H1 (cell line): ENCODE measurements around the gene ZSCAN1. TPM values are rescaled to one million over a fixed set of nuclear protein-coding genes. Genes with fewer than 3 reads are reported as not detected.

Experiments
- CTCF ChIA-PET: fragments of 300-600 bp; sonication (Branson Sonifier 250); formaldehyde crosslinking; loops from one replicate; lab custom pipeline; 2021; ENCODE audit not compliant: partially characterized antibody; lab: Charles Lee
- POLR2A ChIA-PET: fragments of 300-600 bp; sonication (Branson Sonifier 250); formaldehyde crosslinking; loops from one replicate; lab custom pipeline; 2021; ENCODE audit warnings: inconsistent platforms; ENCODE audit not compliant: partially characterized antibody; lab: Charles Lee
- DNase-seq, 2 experiments: peaks; one replicate each; pipeline versions ENCODE4 v3.0.0 to v3.0.0-alpha.2; 2010 to 2022; ENCODE audit warnings: low spot score in 2 of 2, low read depth in 1 of 2, mixed read lengths in 1 of 2
- FAIRE-seq: peaks from 2 replicates; lab custom pipeline; 2011; peaks lifted over from hg19 to GRCh38; lab: Jason Lieb, UNC
- H2AFZ ChIP-seq: 2 replicates; pipeline ENCODE4 v1.8.1; 2012; ENCODE audit warnings: low read length, inconsistent platforms
- H2AK5ac ChIP-seq: 2 replicates; pipeline ENCODE4 v1.6.1; 2013; ENCODE audit warnings: low read depth, low read length
- H2BK120ac ChIP-seq: replicated peaks from 2 replicates; pipeline ENCODE3; 2013; ENCODE audit warnings: low read depth, low read length, inconsistent platforms
- H2BK12ac ChIP-seq: 2 replicates; pipeline ENCODE4 v1.6.1; 2013; ENCODE audit warnings: low read depth, low read length
- H2BK15ac ChIP-seq: 2 replicates; pipeline ENCODE4 v1.6.1; 2013; ENCODE audit warnings: low read length
- H2BK20ac ChIP-seq: 2 replicates; pipeline ENCODE4 v1.6.1; 2013; ENCODE audit warnings: low read length
- H2BK5ac ChIP-seq: 2 replicates; pipeline ENCODE4 v1.6.1; 2013; ENCODE audit warnings: low read depth, low read length
- H3K14ac ChIP-seq: 2 replicates; pipeline ENCODE4 v1.6.1; 2013; ENCODE audit warnings: inconsistent platforms; ENCODE audit not compliant: insufficient read length
- H3K18ac ChIP-seq: 2 replicates; pipeline ENCODE4 v1.6.1; 2013; ENCODE audit warnings: low read length; ENCODE audit errors: extremely low read depth
- H3K23ac ChIP-seq: 2 replicates; pipeline ENCODE4 v1.6.1; 2013; ENCODE audit warnings: inconsistent platforms; ENCODE audit not compliant: insufficient read length
- H3K23me2 ChIP-seq: 2 replicates; pipeline ENCODE4 v1.6.1; 2013; ENCODE audit warnings: low read depth, low read length
- H3K27ac ChIP-seq: 2 replicates; pipeline ENCODE4 v1.6.1; 2011; ENCODE audit warnings: low read depth, low read length, inconsistent platforms
- H3K27me3 ChIP-seq, 4 experiments: replicated peaks in 1 of 4; 1 replicate in 1 of 4; 2 replicates in 3 of 4; pipeline versions ENCODE4 v1.6.1 to v1.8.1; 2011 to 2013; ENCODE audit warnings: low read length in 3 of 4, mild to moderate bottlenecking in 3 of 4, inconsistent platforms in 2 of 4, mixed read lengths in 2 of 4, moderate library complexity in 1 of 4; ENCODE audit not compliant: control insufficient read depth in 3 of 4, insufficient read depth in 3 of 4; ENCODE audit errors: extremely low read depth in 1 of 4
- H3K36me3 ChIP-seq, 4 experiments: 2 replicates each; pipeline versions ENCODE4 v1.6.1 to v1.8.1; 2011 to 2013; ENCODE audit warnings: mild to moderate bottlenecking in 4 of 4, low read length in 3 of 4, moderate library complexity in 2 of 4, control low read depth in 1 of 4, inconsistent platforms in 1 of 4; ENCODE audit not compliant: insufficient read depth in 4 of 4, control insufficient read depth in 2 of 4
- H3K4ac ChIP-seq: replicated peaks from 2 replicates; pipeline ENCODE3; 2013; ENCODE audit warnings: low read length, low read depth, mixed read lengths, inconsistent platforms; ENCODE audit not compliant: insufficient read length
- H3K4me1 ChIP-seq, 4 experiments: replicated peaks in 1 of 4; 1 replicate in 1 of 4; 2 replicates in 3 of 4; pipeline versions ENCODE4 v1.6.1 to v1.8.1; 2011 to 2013; ENCODE audit warnings: low read length in 3 of 4, inconsistent platforms in 2 of 4, mixed read lengths in 1 of 4; ENCODE audit not compliant: insufficient read depth in 4 of 4, control insufficient read depth in 3 of 4
- H3K4me2 ChIP-seq, 2 experiments: 2 replicates each; pipeline versions ENCODE4 v1.6.1 to v1.8.1; 2011 to 2013; ENCODE audit warnings: low read depth in 2 of 2, low read length in 2 of 2, control low read depth in 1 of 2, inconsistent platforms in 1 of 2, mild to moderate bottlenecking in 1 of 2; ENCODE audit not compliant: insufficient read depth in 1 of 2
- H3K4me3 ChIP-seq, 4 experiments: fragments of 200-600, 300-600 bp in 1 of 4; sonication (generic), shearing (Covaris generic), sonication (Bioruptor Twin) in 1 of 4; 2 replicates each; pipeline versions ENCODE4 v1.5.1 to v1.8.1; 2011 to 2016; ENCODE audit warnings: low read length in 4 of 4, low read depth in 3 of 4, control low read depth in 2 of 4, inconsistent platforms in 2 of 4, mild to moderate bottlenecking in 2 of 4, mixed read lengths in 1 of 4, moderate library complexity in 1 of 4; ENCODE audit not compliant: insufficient read depth in 2 of 4; ENCODE audit errors: extremely low read depth in 1 of 4
- H3K56ac ChIP-seq: replicated peaks from 2 replicates; pipeline ENCODE3; 2013; ENCODE audit warnings: low read depth, mild to moderate bottlenecking, mixed read lengths, low read length, inconsistent platforms; ENCODE audit not compliant: insufficient read length
- H3K79me1 ChIP-seq: 2 replicates; pipeline ENCODE4 v1.6.1; 2013; ENCODE audit warnings: low read depth, low read length, control low read depth
- H3K79me2 ChIP-seq, 2 experiments: 2 replicates each; pipeline versions ENCODE4 v1.6.1 to v1.8.1; 2012 to 2013; ENCODE audit warnings: low read length in 2 of 2, mild to moderate bottlenecking in 2 of 2, inconsistent platforms in 1 of 2; ENCODE audit not compliant: insufficient read depth in 2 of 2, control insufficient read depth in 1 of 2
- H3K9ac ChIP-seq, 4 experiments: replicated peaks in 1 of 4; 1 replicate in 1 of 4; 2 replicates in 3 of 4; pipeline versions ENCODE4 v1.6.1 to v1.8.1; 2011 to 2013; ENCODE audit warnings: low read depth in 3 of 4, low read length in 3 of 4, control low read depth in 2 of 4, mild to moderate bottlenecking in 2 of 4, moderate library complexity in 2 of 4, inconsistent platforms in 1 of 4; ENCODE audit errors: extremely low read depth in 1 of 4
- H3K9me3 ChIP-seq, 2 experiments: 2 replicates each; pipeline versions ENCODE4 v1.6.1 to v1.8.1; 2012 to 2013; ENCODE audit warnings: mild to moderate bottlenecking in 2 of 2, moderate library complexity in 2 of 2, control low read depth in 1 of 2, inconsistent platforms in 1 of 2, low read depth in 1 of 2, low read length in 1 of 2, mixed read lengths in 1 of 2; ENCODE audit not compliant: insufficient read depth in 2 of 2
- H4K20me1 ChIP-seq, 2 experiments: replicated peaks in 1 of 2; 2 replicates each; pipeline versions ENCODE3 to v1.8.1; 2011 to 2013; ENCODE audit warnings: inconsistent platforms in 2 of 2, low read length in 2 of 2, mild to moderate bottlenecking in 1 of 2; ENCODE audit not compliant: insufficient read depth in 2 of 2, control insufficient read depth in 1 of 2
- H4K5ac ChIP-seq: 2 replicates; pipeline ENCODE4 v1.6.1; 2013; ENCODE audit warnings: low read length, low read depth, mixed read lengths, inconsistent platforms; ENCODE audit not compliant: insufficient read length
- H4K8ac ChIP-seq: 2 replicates; pipeline ENCODE4 v1.8.0; 2013; ENCODE audit warnings: mild to moderate bottlenecking, moderate library complexity, low read length, inconsistent platforms; ENCODE audit not compliant: insufficient read depth; ENCODE audit errors: extremely low read depth
- H4K91ac ChIP-seq: replicated peaks from 2 replicates; pipeline ENCODE3; 2013; ENCODE audit warnings: low read length, mixed read lengths, inconsistent platforms; ENCODE audit not compliant: insufficient read length
- GTF2F1 ChIP-seq: IDR thresholded peaks from 2 replicates; pipeline ENCODE4 v1.6.1; 2012; ENCODE audit warnings: low read depth, low read length, improper control_type of control experiment, borderline replicate concordance
- HDAC2 ChIP-seq, 2 experiments: fragments of 300-600 bp in 1 of 2; sonication (generic) in 1 of 2; IDR thresholded peaks; 2 replicates each; pipeline ENCODE4 v1.6.1; 2011 to 2012; ENCODE audit warnings: low read depth in 2 of 2, low read length in 2 of 2, mild to moderate bottlenecking in 2 of 2, moderate library complexity in 2 of 2, borderline replicate concordance in 1 of 2, inconsistent platforms in 1 of 2
- KDM1A ChIP-seq: fragments of 200-600, 300-600 bp; sonication (generic); IDR thresholded peaks from 2 replicates; pipeline ENCODE4 v1.7.1; 2016; ENCODE audit warnings: mild to moderate bottlenecking, low read length, borderline replicate concordance
- NANOG ChIP-seq: IDR thresholded peaks from 2 replicates; pipeline ENCODE4 v1.6.1; 2011; ENCODE audit warnings: low read length, low read depth, mild to moderate bottlenecking, inconsistent platforms; ENCODE audit not compliant: insufficient read depth, poor library complexity, severe bottlenecking
- PHF8 ChIP-seq: fragments of 200-600 bp; sonication (generic); conservative IDR thresholded peaks from 2 replicates; pipeline ENCODE4 v1.7.1; 2012; ENCODE audit warnings: low read depth, mild to moderate bottlenecking, inconsistent platforms, low read length, moderate library complexity
- POLR2A ChIP-seq, 2 experiments: IDR thresholded peaks; 1 replicate in 1 of 2; 2 replicates in 1 of 2; pipeline ENCODE4 v1.6.1; 2011; ENCODE audit warnings: low read depth in 2 of 2, low read length in 2 of 2, mild to moderate bottlenecking in 2 of 2; ENCODE audit errors: control extremely low read depth in 1 of 2
- RXRA ChIP-seq: IDR thresholded peaks from 2 replicates; pipeline ENCODE4 v1.6.1; 2011; ENCODE audit warnings: low read depth, mild to moderate bottlenecking, low read length, moderate library complexity; ENCODE audit not compliant: insufficient read depth
- SAP30 ChIP-seq: fragments of 300-600 bp; sonication (generic); IDR thresholded peaks from 2 replicates; pipeline ENCODE4 v1.7.1; 2012; ENCODE audit warnings: low read length, moderate library complexity, mild to moderate bottlenecking, inconsistent platforms; ENCODE audit not compliant: insufficient read depth, insufficient replicate concordance
- TBP ChIP-seq: IDR thresholded peaks from 2 replicates; pipeline ENCODE4 v1.6.1; 2011; ENCODE audit warnings: low read depth, low read length, improper control_type of control experiment
- WGBS, 2 experiments: shearing (Covaris generic) in 1 of 2; methylation state at CpG; one replicate each; pipeline versions ENCODE4 v1.1.6 to v1.1.7; 2013 to 2015; ENCODE audit warnings: low lambda C conversion rate in 2 of 2, mixed read lengths in 2 of 2, inconsistent platforms in 1 of 2, low coverage in 1 of 2, missing lambda C conversion rate in 1 of 2; ENCODE audit not compliant: insufficient replicate concordance in 2 of 2, insufficient coverage in 1 of 2, insufficient read length in 1 of 2; ENCODE audit errors: extremely low coverage in 1 of 2, missing lambda C conversion rate in 1 of 2; 5-methylcytosine and 5-hydroxymethylcytosine counted together
- polyA plus RNA-seq, 7 experiments: library from polyadenylated mRNA; depleted of rRNA in 3 of 7; stranded (reverse) in 5 of 7; unstranded in 2 of 7; fragments of >200 nt in 5 of 7; fragments of 200-250 nt in 2 of 7; gene quantifications; 1 replicate in 5 of 7; 2 replicates in 1 of 7; 4 replicates in 1 of 7; pipeline versions ENCODE4 v1.2.1 to v1.2.3, GENCODE V29; 2011 to 2013; ENCODE audit warnings: missing spikeins in 2 of 7, mixed read lengths in 2 of 7
- total RNA-seq: library from RNA; stranded (reverse); fragmentation: NEBNext Ultra II Directional; extraction: Animal tissue kit (Norgen Biotek cat#: 25700); gene quantifications from 2 replicates; pipeline ENCODE4 v1.2.1, GENCODE V29; 2021
- TF ChIP-seq, protein P1 (sequence below): IDR thresholded peaks from 2 replicates; pipeline ENCODE4 v1.6.1; 2011; ENCODE audit warnings: low read length, improper control_type of control experiment
- TF ChIP-seq, protein P2 (sequence below): IDR thresholded peaks from 2 replicates; pipeline ENCODE4 v1.6.1; 2012; ENCODE audit warnings: inconsistent platforms

Gene ZSCAN1
- total and polyA plus RNA-seq, 2 of the 8 experiments (the other 6 are each of a cell fraction or from before 2014, with no cell fraction given), result 1.2 to 4.3 TPM

DNA sequence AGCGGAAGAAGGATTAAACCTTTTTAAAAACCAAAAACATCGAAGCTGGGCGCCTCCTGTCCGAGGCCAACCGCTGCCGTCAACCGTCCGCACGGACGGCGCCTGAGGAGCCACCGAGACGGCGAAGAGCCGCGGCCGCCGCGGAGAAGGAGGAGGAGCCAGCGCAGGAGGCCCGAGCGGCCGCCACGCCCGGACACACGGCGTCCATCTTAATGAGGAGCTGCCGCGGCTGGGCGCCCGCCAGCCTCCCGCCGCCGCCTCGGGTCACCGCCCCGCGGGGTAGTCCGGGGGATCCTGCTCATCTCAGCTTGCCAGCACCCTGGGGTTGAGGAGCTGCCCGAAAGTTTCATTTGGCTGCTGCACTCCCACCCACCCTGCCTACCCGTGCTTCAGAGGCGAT, 10.6 kb downstream of the ZSCAN1 start:
- peaks cover 0 to 3% (median 0%) of the 10 kb centered on the region in 4 experiments; a peak in 2 of 7 replicates for H3K4me1 ChIP-seq
- peaks cover 0 to 5% (median 4%) of the 10 kb centered on the region in 4 experiments; a peak in 3 of 7 replicates for H3K27me3 ChIP-seq
- no peak overlapping the region for H3K9ac ChIP-seq
- ChIA-PET POLR2A (interaction anchor here (1.5 to 6.2 kb wide), 7 partner anchors 8 to 55 kb away, joined by 4 to 45 read pairs (median 7); partner anchors contain the start of gene ZNF135), CTCF (interaction anchor here (0.8 to 6.7 kb wide), 10 partner anchors 11 to 110 kb away, joined by 3 to 113 read pairs (median 9); partner anchors contain the start of gene ZNF135)
- no peak overlapping the region for H2BK120ac ChIP-seq
- H3K9me3 ChIP-seq, result peaks cover 24 to 46% of the 10 kb centered on the region in 2 experiments
- H4K8ac ChIP-seq, result no peak overlapping the region
- no peak overlapping the region for H2BK20ac ChIP-seq
- no peak overlapping the region for H3K27ac ChIP-seq
- DNase-seq (no peak), FAIRE-seq (no peak)
- H3K4me2 ChIP-seq, result no peak overlapping the region
- no peak overlapping the region for H3K56ac ChIP-seq
- H3K14ac ChIP-seq, result no peak overlapping the region
- H3K18ac ChIP-seq, result no peak overlapping the region
- H3K4me3 ChIP-seq, result no peak overlapping the region
- no peaks in the 10 kb centered on the region for H3K79me1 ChIP-seq
- H2AK5ac ChIP-seq, result no peak overlapping the region
- no peak overlapping the region for H2AFZ ChIP-seq
- no peak overlapping the region for H2BK12ac ChIP-seq
- no peaks in the 10 kb centered on the region for H4K20me1 ChIP-seq
- no peaks in the 10 kb centered on the region for H3K79me2 ChIP-seq
- 98% methylated on average over 30 of the region's 42 CpGs; no CpG with 5 or more reads in 1 of the 2 experiments for WGBS, 2 experiments
- H4K5ac ChIP-seq, result no peak overlapping the region
- no peak overlapping the region for H2BK5ac ChIP-seq
- H3K36me3 ChIP-seq, result no peaks in the 10 kb centered on the region
- H4K91ac ChIP-seq, result no peak overlapping the region
- no peak overlapping the region for H3K23ac ChIP-seq
- no peaks in the 10 kb centered on the region; the same call in 1 of the 2 replicates for H3K23me2 ChIP-seq
- no peak overlapping the region for H3K4ac ChIP-seq
- H2BK15ac ChIP-seq, result no peak overlapping the region
- TF ChIP-seq, protein P1, sequence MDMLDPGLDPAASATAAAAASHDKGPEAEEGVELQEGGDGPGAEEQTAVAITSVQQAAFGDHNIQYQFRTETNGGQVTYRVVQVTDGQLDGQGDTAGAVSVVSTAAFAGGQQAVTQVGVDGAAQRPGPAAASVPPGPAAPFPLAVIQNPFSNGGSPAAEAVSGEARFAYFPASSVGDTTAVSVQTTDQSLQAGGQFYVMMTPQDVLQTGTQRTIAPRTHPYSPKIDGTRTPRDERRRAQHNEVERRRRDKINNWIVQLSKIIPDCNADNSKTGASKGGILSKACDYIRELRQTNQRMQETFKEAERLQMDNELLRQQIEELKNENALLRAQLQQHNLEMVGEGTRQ, result no peak
- TF ChIP-seq TBP (no peak), PHF8 (no peak), RXRA (no peak), KDM1A (no peak), POLR2A (IDR thresholded peaks at IDR 0.05; ENCODE audit: control extremely low read depth in 1 of 2, low read depth in 2 of 2, low read length in 2 of 2) (no peak), NANOG (no peak), SAP30 (no peak), GTF2F1 (no peak), HDAC2 (IDR thresholded peaks at IDR 0.05; ENCODE audit: borderline replicate concordance in 1 of 2, low read depth in 2 of 2, low read length in 2 of 2) (no peak)
- TF ChIP-seq, protein P2, sequence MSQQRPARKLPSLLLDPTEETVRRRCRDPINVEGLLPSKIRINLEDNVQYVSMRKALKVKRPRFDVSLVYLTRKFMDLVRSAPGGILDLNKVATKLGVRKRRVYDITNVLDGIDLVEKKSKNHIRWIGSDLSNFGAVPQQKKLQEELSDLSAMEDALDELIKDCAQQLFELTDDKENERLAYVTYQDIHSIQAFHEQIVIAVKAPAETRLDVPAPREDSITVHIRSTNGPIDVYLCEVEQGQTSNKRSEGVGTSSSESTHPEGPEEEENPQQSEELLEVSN, result no peak
